Duodenal mucosa (tissue), 2 donors: Measurements from ENCODE around the gene PRKAB1.

ENCODE experiments used
- H3K27ac ChIP-seq: one replicate; pipeline ENCODE4 v1.7.0; 2013; ENCODE audit warnings: low read depth, low read length
- H3K27me3 ChIP-seq, 2 donors: one replicate each; pipeline ENCODE4 v1.7.0; 2013; ENCODE audit warnings: low read length in 2 of 2, control low read depth in 1 of 2; ENCODE audit not compliant: insufficient read depth in 2 of 2, control insufficient read depth in 1 of 2
- H3K36me3 ChIP-seq, 2 donors: one replicate each; pipeline ENCODE4 v1.7.0; 2013; ENCODE audit warnings: low read length in 2 of 2, control low read depth in 1 of 2; ENCODE audit not compliant: insufficient read depth in 2 of 2, control insufficient read depth in 1 of 2
- H3K4me1 ChIP-seq, 2 donors: one replicate each; pipeline ENCODE4 v1.7.0; 2013; ENCODE audit warnings: low read length in 2 of 2, control low read depth in 1 of 2; ENCODE audit not compliant: insufficient read depth in 2 of 2, control insufficient read depth in 1 of 2
- H3K4me3 ChIP-seq, 2 donors: one replicate each; pipeline ENCODE4 v1.7.0; 2013; ENCODE audit warnings: low read length in 2 of 2, low read depth in 1 of 2
- H3K9ac ChIP-seq, 2 donors: one replicate each; pipeline ENCODE4 v1.7.0; 2013; ENCODE audit warnings: low read length in 2 of 2, low read depth in 1 of 2
- H3K9me3 ChIP-seq, 2 donors: one replicate each; pipeline ENCODE4 v1.7.0; 2013; ENCODE audit warnings: low read length in 2 of 2, control low read depth in 1 of 2; ENCODE audit not compliant: control insufficient read depth in 1 of 2

Gene PRKAB1

GRCh38 chr12:119672194-119672593 lies 4.3 kb downstream of the PRKAB1 start:
- H3K27ac ChIP-seq: no peak overlapping the region
- peaks cover 52 to 60% of the 10 kb centered on the region in 2 donors for H3K36me3 ChIP-seq
- H3K4me3 ChIP-seq: no peak overlapping the region
- H3K9ac ChIP-seq: no peak overlapping the region
- H3K4me1 ChIP-seq: peaks cover 48 to 56% of the 10 kb centered on the region in 2 donors
- H3K9me3 ChIP-seq: no peaks in the 10 kb centered on the region
- H3K27me3 ChIP-seq: no peaks in the 10 kb centered on the region

GRCh38 chr12:119673634-119674033 lies 5.7 kb downstream of the PRKAB1 start:
- Histone ChIP-seq H3K27ac (peak overlapping the region; percentile 47), H3K9me3 (no peaks in the 10 kb centered on the region), H3K36me3 (peaks cover 64 to 72% of the 10 kb centered on the region in 2 donors), H3K27me3 (no peaks in the 10 kb centered on the region), H3K9ac (peak overlapping the region in 1 of 2 donors; percentile 7), H3K4me1 (peaks cover 45 to 60% of the 10 kb centered on the region in 2 donors), H3K4me3 (no peak overlapping the region)

- H3K4me3 ChIP-seq: no peak overlapping the region
- H3K9ac ChIP-seq: no peak overlapping the region
- H3K36me3 ChIP-seq: peaks cover 73 to 81% of the 10 kb centered on the region in 2 donors
- H3K4me1 ChIP-seq: peaks cover 51 to 70% of the 10 kb centered on the region in 2 donors
- H3K27me3 ChIP-seq: no peaks in the 10 kb centered on the region
- H3K9me3 ChIP-seq: no peaks in the 10 kb centered on the region
- no peak overlapping the region for H3K27ac ChIP-seq
Observed at GRCh38 chr12:119674560-119674959, 6.6 kb downstream of the PRKAB1 start.

GRCh38 chr12:119676022-119676421 lies 8.1 kb downstream of the PRKAB1 start:
- Histone ChIP-seq H3K9ac (no peak overlapping the region), H3K27ac (no peak overlapping the region), H3K27me3 (no peaks in the 10 kb centered on the region), H3K36me3 (peaks cover 88 to 96% of the 10 kb centered on the region in 2 donors), H3K4me3 (no peak overlapping the region), H3K9me3 (no peaks in the 10 kb centered on the region), H3K4me1 (peaks cover 54 to 71% of the 10 kb centered on the region in 2 donors)

- no peak overlapping the region for H3K9ac ChIP-seq
Observed at GRCh38 chr12:119676573-119676972, 8.6 kb downstream of the PRKAB1 start.

GRCh38 chr12:119678459-119678858 lies 10.5 kb downstream of the PRKAB1 start:
- Histone ChIP-seq H3K27me3 (no peaks in the 10 kb centered on the region), H3K9ac (no peak overlapping the region), H3K4me1 (peaks cover 61 to 74% of the 10 kb centered on the region in 2 donors), H3K9me3 (no peaks in the 10 kb centered on the region), H3K27ac (no peak overlapping the region), H3K4me3 (no peak overlapping the region), H3K36me3 (peaks cover 78 to 83% of the 10 kb centered on the region in 2 donors)

More at GRCh38 chr12:119676573-119676972, 8.6 kb downstream of the PRKAB1 start:
- Histone ChIP-seq H3K4me3 (no peak overlapping the region), H3K27me3 (no peaks in the 10 kb centered on the region), H3K9me3 (no peaks in the 10 kb centered on the region), H3K4me1 (peaks cover 57 to 73% of the 10 kb centered on the region in 2 donors), H3K27ac (no peak overlapping the region), H3K36me3 (peaks cover 89 to 97% of the 10 kb centered on the region in 2 donors)

GRCh38 chr12:119679081-119679480 lies 11.1 kb downstream of the PRKAB1 start:
- Histone ChIP-seq H3K9me3 (no peaks in the 10 kb centered on the region), H3K27ac (peak overlapping the region; percentile 25), H3K9ac (no peak overlapping the region), H3K4me1 (peaks cover 59 to 74% of the 10 kb centered on the region in 2 donors), H3K4me3 (no peak overlapping the region), H3K27me3 (no peaks in the 10 kb centered on the region), H3K36me3 (peaks cover 73 to 77% of the 10 kb centered on the region in 2 donors)

GRCh38 chr12:119679490-119679889 lies 11.6 kb downstream of the PRKAB1 start:
- Histone ChIP-seq H3K4me1 (peaks cover 60 to 74% of the 10 kb centered on the region in 2 donors), H3K36me3 (peaks cover 69 to 73% of the 10 kb centered on the region in 2 donors), H3K27me3 (no peaks in the 10 kb centered on the region), H3K9me3 (no peaks in the 10 kb centered on the region), H3K27ac (peak overlapping the region; percentile 25), H3K9ac (no peak overlapping the region), H3K4me3 (no peak overlapping the region)

- Histone ChIP-seq H3K4me3 (no peak overlapping the region), H3K9me3 (no peaks in the 10 kb centered on the region), H3K4me1 (peaks cover 70 to 81% of the 10 kb centered on the region in 2 donors), H3K9ac (peak overlapping the region in 1 of 2 donors; percentile 41), H3K27ac (peak overlapping the region; percentile 72), H3K27me3 (no peaks in the 10 kb centered on the region), H3K36me3 (peaks cover 54 to 57% of the 10 kb centered on the region in 2 donors)
Observed at GRCh38 chr12:119681111-119681510, 13.2 kb downstream of the PRKAB1 start.

- H3K36me3 ChIP-seq: peaks cover 45 to 48% of the 10 kb centered on the region in 2 donors
- peak overlapping the region; percentile 72 for H3K27ac ChIP-seq
- no peaks in the 10 kb centered on the region for H3K27me3 ChIP-seq
- H3K9ac ChIP-seq: peak overlapping the region in 1 of 2 donors; percentile 27
- H3K4me1 ChIP-seq: peaks cover 74 to 90% of the 10 kb centered on the region in 2 donors
- H3K9me3 ChIP-seq: no peaks in the 10 kb centered on the region
- H3K4me3 ChIP-seq: no peak overlapping the region
Observed at GRCh38 chr12:119681728-119682638, 14.1 kb downstream of the PRKAB1 start.
